ENCODE measurements around the gene DLG3.
A peak's percentile ranks its signal among the peaks of the same experiment; 100 is the strongest.

Gene DLG3

GRCh38 chrX:70429759-70430158, 14.9 kb upstream of the DLG3 start:
- no peak for TF ChIP-seq CTCF (IDR thresholded peaks at IDR 0.05; ENCODE audit: control extremely low read depth, extremely low read depth, low read depth, missing control alignments)
- CTCF ChIA-PET, result interaction anchor here (1.4 kb wide), 1 partner anchor 39 kb away, joined by 4 read pairs; no protein-coding TSS in a partner anchor
- no peak for DNase-seq (ENCODE audit: extremely low spot score)
- POLR2A ChIA-PET, result no interaction called here

- TF ChIP-seq CTCF (IDR thresholded peaks at IDR 0.05; ENCODE audit: control extremely low read depth, extremely low read depth, low read depth, missing control alignments), result no peak
- DNase-seq (ENCODE audit: extremely low spot score), result peak; percentile 6
- ChIA-PET POLR2A (no interaction called here), CTCF (interaction anchor here (0.8 to 3.3 kb wide), 15 partner anchors 9 to 300 kb away, joined by 3 to 16 read pairs (median 4); partner anchors contain the start of genes DLG3, GDPD2 and IGBP1)
Measured at GRCh38 chrX:70432936-70433847, 11.4 kb upstream of the DLG3 start.

- DNase-seq (ENCODE audit: extremely low spot score), result peak; percentile 79
- ChIA-PET POLR2A (no interaction called here), CTCF (interaction anchor here (0.8 to 3.3 kb wide), 13 partner anchors 10 to 300 kb away, joined by 3 to 16 read pairs (median 4); partner anchors contain the start of genes DLG3, GDPD2 and IGBP1)
- peak; percentile 62 for TF ChIP-seq CTCF (IDR thresholded peaks at IDR 0.05; ENCODE audit: control extremely low read depth, extremely low read depth, low read depth, missing control alignments)
Measured at GRCh38 chrX:70433848-70434351, 10.7 kb upstream of the DLG3 start.

- peak; percentile 84 for DNase-seq (ENCODE audit: extremely low spot score)
- CTCF ChIA-PET, result interaction anchor here (1.0 to 3.3 kb wide), 10 partner anchors 9 to 301 kb away, joined by 3 to 16 read pairs (median 12); partner anchors contain the start of genes DLG3, GDPD2 and IGBP1
- no peak for TF ChIP-seq CTCF (IDR thresholded peaks at IDR 0.05; ENCODE audit: control extremely low read depth, extremely low read depth, low read depth, missing control alignments)
- POLR2A ChIA-PET, result interaction anchor here (0.6 kb wide), 1 partner anchor 301 kb away, joined by 3 read pairs; the partner anchor contains the start of gene IGBP1
Measured at GRCh38 chrX:70434352-70434866, 10.2 kb upstream of the DLG3 start.

GRCh38 chrX:70434914-70435586, 9.6 kb upstream of the DLG3 start:
- ChIA-PET CTCF (interaction anchor here (1.4 to 3.3 kb wide), 5 partner anchors 9 to 302 kb away, joined by 4 to 15 read pairs (median 13); partner anchors contain the start of genes DLG3 and IGBP1), POLR2A (interaction anchor here (0.6 kb wide), 1 partner anchor 302 kb away, joined by 3 read pairs; the partner anchor contains the start of gene IGBP1)
- DNase-seq (ENCODE audit: extremely low spot score), result peak; percentile 15
- TF ChIP-seq CTCF (IDR thresholded peaks at IDR 0.05; ENCODE audit: control extremely low read depth, extremely low read depth, low read depth, missing control alignments), result no peak

- POLR2A ChIA-PET, result no interaction called here
- CTCF ChIA-PET, result interaction anchor here (1.0 to 2.3 kb wide), 3 partner anchors 10 to 303 kb away, joined by 3 to 14 read pairs (median 4); partner anchors contain the start of gene IGBP1
- no peak for DNase-seq (ENCODE audit: extremely low spot score)
- TF ChIP-seq CTCF (IDR thresholded peaks at IDR 0.05; ENCODE audit: control extremely low read depth, extremely low read depth, low read depth, missing control alignments), result peak; percentile 13
Measured at GRCh38 chrX:70436343-70436742, 8.3 kb upstream of the DLG3 start.

Data from GM10248 (cell line).